Skin of body (tissue), 2 donors: Measurements from ENCODE around the gene MEIS2. TPM values are rescaled to one million over a fixed set of nuclear protein-coding genes. Genes with fewer than 3 reads are reported as not detected.
A peak's percentile ranks its signal among the peaks of the same experiment; 100 is the strongest.

Experiments used
- DNase-seq: peaks from one replicate; lab custom pipeline; 2025; lab: John Stamatoyannopoulos, UW
- total RNA-seq: library from RNA; depleted of rRNA; stranded (reverse); fragments of >200 nt; gene quantifications from one replicate; pipeline ENCODE4 v1.2.3, GENCODE V29; 2014

MEIS2 gene
- total RNA-seq, 1 donor from 2014 or later: 25.5 TPM

GRCh38 chr15:37098468-37099318 lies 1.7 kb downstream of the MEIS2 start:
- DNase-seq: peak; percentile 53

GRCh38 chr15:37097144-37097919 lies 3.0 kb downstream of the MEIS2 start:
- no peak for DNase-seq

- no peak for DNase-seq
Measured at GRCh38 chr15:37096558-37097143, 3.7 kb downstream of the MEIS2 start.

GRCh38 chr15:37095770-37096557 lies 4.4 kb downstream of the MEIS2 start:
- no peak for DNase-seq

GRCh38 chr15:37094915-37095711 lies 5.2 kb downstream of the MEIS2 start:
- DNase-seq: no peak

- DNase-seq: no peak
Measured at GRCh38 chr15:37094333-37094914, 5.9 kb downstream of the MEIS2 start.

- no peak for DNase-seq
Measured at GRCh38 chr15:37093480-37094332, 6.6 kb downstream of the MEIS2 start.

GRCh38 chr15:37090543-37091175 lies 9.7 kb downstream of the MEIS2 start:
- no peak for DNase-seq

- no peak for DNase-seq
Measured at GRCh38 chr15:37088436-37088835, 11.9 kb downstream of the MEIS2 start.

- DNase-seq: no peak
Measured at GRCh38 chr15:37087131-37087588, 13.2 kb downstream of the MEIS2 start.

- DNase-seq: no peak
Measured at GRCh38 chr15:37086521-37086920, 13.8 kb downstream of the MEIS2 start.

GRCh38 chr15:37086120-37086519 lies 14.2 kb downstream of the MEIS2 start:
- no peak for DNase-seq

- DNase-seq: no peak
Measured at GRCh38 chr15:37084602-37085001, 15.7 kb downstream of the MEIS2 start.

- DNase-seq: no peak
Measured at GRCh38 chr15:37083610-37084009, 16.7 kb downstream of the MEIS2 start.

- DNase-seq: no peak
Measured at GRCh38 chr15:37081983-37082382, 18.4 kb downstream of the MEIS2 start.

GRCh38 chr15:37080261-37080921 lies 20.0 kb downstream of the MEIS2 start:
- peak; percentile 81 for DNase-seq

- peak; percentile 94 for DNase-seq
Measured at GRCh38 chr15:37079726-37080125, 20.6 kb downstream of the MEIS2 start.

GRCh38 chr15:37078566-37078965 lies 21.8 kb downstream of the MEIS2 start:
- no peak for DNase-seq
